K562 (cell line): ENCODE results near the gene ANKRD65. TPM values are rescaled to one million over a fixed set of nuclear protein-coding genes. Genes with fewer than 3 reads are reported as not detected.

Experiments
- ATAC-seq: fragments of 200-7000 bp; cut with Tn5 transposase; 3 replicates; pipeline ENCODE4 v1.9.1; 2020; ENCODE audit warnings: moderate library complexity
- BruUV-seq: library from RNA; stranded (reverse); fragments of 400-500 nt; replicated peaks from 2 replicates; lab custom pipeline; 2021; lab: Mats Ljungman, UMichigan
- CTCF ChIA-PET: fragments of 300-600 bp; formaldehyde crosslinking; extraction: SDS; loops from one replicate; lab custom pipeline; 2021; ENCODE audit warnings: low intra/inter-chr PET ratio; lab: Yijun Ruan, JAX
- POLR2A ChIA-PET: fragments of 300-600, 350-650 bp; sonication (Branson Sonifier 250); formaldehyde crosslinking; extraction: SDS; loops from one replicate; lab custom pipeline; 2021; ENCODE audit warnings: antibody characterized with exemption, inconsistent platforms; lab: Yijun Ruan, JAX
- DNase-seq, 4 experiments: peaks; one replicate each; pipeline versions ENCODE4 v3.0.0 to v3.0.0-alpha.2; 2011 to 2018; ENCODE audit warnings: low spot score in 3 of 4, mixed read lengths in 3 of 4; ENCODE audit errors: extremely low read depth in 1 of 4
- FAIRE-seq: peaks from 2 replicates; lab custom pipeline; 2011; peaks lifted over from hg19 to GRCh38; lab: Jason Lieb, UNC
- H2AFZ ChIP-seq: 2 replicates; pipeline ENCODE4 v1.6.0; 2011; ENCODE audit warnings: low read depth, low read length, control low read depth, inconsistent platforms
- H3K27ac ChIP-seq: fragments of 200-600 bp; 3 replicates; pipeline ENCODE4 v1.8.0; 2011; ENCODE audit warnings: low read depth, mild to moderate bottlenecking, control low read depth, inconsistent platforms, low read length, moderate library complexity, mixed read lengths; ENCODE audit errors: extremely low read depth
- H3K27me3 ChIP-seq, 2 experiments: fragments of 300-600 bp in 1 of 2; 2 replicates in 1 of 2; 3 replicates in 1 of 2; pipeline versions ENCODE4 v1.6.0 to v1.8.0; 2011; ENCODE audit warnings: inconsistent platforms in 2 of 2, low read length in 2 of 2, mild to moderate bottlenecking in 1 of 2, mixed read lengths in 1 of 2, moderate library complexity in 1 of 2; ENCODE audit not compliant: control insufficient read depth in 2 of 2, insufficient read depth in 2 of 2
- H3K36me3 ChIP-seq: fragments of 300-600 bp; 3 replicates; pipeline ENCODE4 v1.8.0; 2011; ENCODE audit warnings: mild to moderate bottlenecking, low read length, inconsistent platforms; ENCODE audit not compliant: control insufficient read depth, insufficient read depth
- H3K4me1 ChIP-seq, 2 experiments: fragments of 200-600 bp in 1 of 2; replicated peaks in 1 of 2; 2 replicates in 1 of 2; 3 replicates in 1 of 2; pipeline versions ENCODE4 v1.5.1 to v1.8.0; 2011; ENCODE audit warnings: inconsistent platforms in 2 of 2, low read length in 2 of 2, mild to moderate bottlenecking in 1 of 2, mixed read lengths in 1 of 2, moderate library complexity in 1 of 2; ENCODE audit not compliant: control insufficient read depth in 2 of 2, insufficient read depth in 2 of 2
- H3K4me2 ChIP-seq: 2 replicates; pipeline ENCODE4 v1.6.1; 2011; ENCODE audit warnings: low read length, control low read depth, inconsistent platforms, mixed read lengths; ENCODE audit not compliant: insufficient read depth
- H3K4me3 ChIP-seq: fragments of 200-600 bp; sonication (generic), shearing (Covaris generic); 2 replicates; pipeline ENCODE4 v1.5.1; 2016; ENCODE audit warnings: control low read depth, inconsistent platforms
- H3K79me2 ChIP-seq: fragments of 200-600 bp; 3 replicates; pipeline ENCODE4 v1.8.0; 2011; ENCODE audit warnings: low read length, inconsistent platforms; ENCODE audit not compliant: control insufficient read depth, insufficient read depth
- H3K9ac ChIP-seq, 2 experiments: 2 replicates each; pipeline versions ENCODE4 v1.6.0 to v1.6.1; 2011; ENCODE audit warnings: low read depth in 2 of 2, low read length in 2 of 2, control low read depth in 1 of 2, inconsistent platforms in 1 of 2, mild to moderate bottlenecking in 1 of 2, mixed read lengths in 1 of 2; ENCODE audit not compliant: insufficient read depth in 1 of 2
- H3K9me1 ChIP-seq: one replicate; pipeline ENCODE4 v1.6.0; 2011; ENCODE audit warnings: inconsistent platforms, mild to moderate bottlenecking, low read length, moderate library complexity; ENCODE audit not compliant: control insufficient read depth, insufficient read depth
- H3K9me3 ChIP-seq: replicated peaks from 2 replicates; pipeline ENCODE4 v1.5.1; 2011; ENCODE audit warnings: low read depth, low read length, inconsistent platforms; ENCODE audit not compliant: control insufficient read depth, insufficient read depth
- H4K20me1 ChIP-seq: replicated peaks from 2 replicates; pipeline ENCODE4 v1.6.1; 2011; ENCODE audit warnings: low read length, inconsistent platforms, mixed read lengths; ENCODE audit not compliant: control insufficient read depth, insufficient read depth
- CUX1 ChIP-seq: fragments of 200-800 bp; sonication (Bioruptor generic); IDR thresholded peaks from 2 replicates; pipeline ENCODE4 v1.6.1; 2016; ENCODE audit warnings: missing genetic modification characterization, missing compliant biosample characterization
- ELF4 ChIP-seq: fragments of 450-650 bp; formaldehyde crosslinking; IDR thresholded peaks from 2 replicates; pipeline ENCODE4 v1.4.0; 2022; ENCODE audit warnings: missing genetic modification characterization
- ETV6 ChIP-seq, 3 experiments: fragments of 150-350 bp in 1 of 3; sonication (generic) in 1 of 3; formaldehyde crosslinking in 1 of 3; IDR thresholded peaks; 2 replicates each; pipeline versions ENCODE4 v1.6.1 to v1.8.0; 2014 to 2022; ENCODE audit warnings: borderline replicate concordance in 2 of 3, low read depth in 2 of 3, antibody characterized with exemption in 1 of 3, low read length in 1 of 3, mild to moderate bottlenecking in 1 of 3, missing genetic modification reagents in 1 of 3
- HDGF ChIP-seq: fragments of 450-650 bp; IDR thresholded peaks from 2 replicates; pipeline ENCODE4 v1.6.1; 2016
- KLF10 ChIP-seq: fragments of 250-450 bp; sonication (Bioruptor Pico); IDR thresholded peaks from 2 replicates; pipeline ENCODE4 v1.6.1; 2021; ENCODE audit warnings: matching md5 sums
- PHF8 ChIP-seq: fragments of 200-600 bp; sonication (generic); IDR thresholded peaks from 2 replicates; pipeline ENCODE4 v1.6.1; 2012; ENCODE audit warnings: mixed run types, mild to moderate bottlenecking, inconsistent platforms, low read length, moderate library complexity, borderline replicate concordance
- PRDM10 ChIP-seq: fragments of 450-650 bp; IDR thresholded peaks from 2 replicates; pipeline ENCODE4 v1.6.1; 2018; ENCODE audit not compliant: partially characterized antibody
- ZEB2 ChIP-seq: fragments of 450-650 bp; IDR thresholded peaks from 2 replicates; pipeline ENCODE4 v1.6.1; 2016
- ZNF124 ChIP-seq: sonication (generic); formaldehyde crosslinking; IDR thresholded peaks from 2 replicates; pipeline ENCODE4 v1.8.1; 2022; ENCODE audit warnings: missing genetic modification reagents
- WGBS: fragments of 100-300 bp; shearing (Covaris generic); methylation state at CpG from one replicate; pipeline ENCODE4 v1.1.6; 2016; ENCODE audit warnings: low coverage, mixed read lengths; ENCODE audit not compliant: insufficient coverage; ENCODE audit errors: missing lambda C conversion rate; 5-methylcytosine and 5-hydroxymethylcytosine counted together
- in situ Hi-C: fragments of 300-500 bp; cut with MboI; formaldehyde crosslinking; loops from 4 replicates; pipeline ENCODE4 v1.15.0; 2018; ENCODE audit warnings: inconsistent platforms, mixed read lengths
- intact Hi-C: fragments of 100-400 bp; cut with micrococcal nuclease; formaldehyde crosslinking; loops from 2 replicates; pipeline ENCODE4 v1.14.2; 2022
- polyA plus RNA-seq, 8 experiments: library from polyadenylated mRNA; depleted of rRNA in 4 of 8; stranded (reverse) in 5 of 8; unstranded in 3 of 8; fragments of >200 nt; fragmentation: Nextera tagmentation in 2 of 8; fragmentation: Illumina TruSeq in 1 of 8; extraction: Ambion mirVana in 2 of 8; extraction: Trizol in 1 of 8; gene quantifications; 2 replicates each; pipeline versions ENCODE4 v1.2.1 to v1.2.3, GENCODE V29; 2011 to 2014; ENCODE audit warnings: inconsistent platforms in 1 of 8, missing spikeins in 1 of 8
- total RNA-seq, 7 experiments: library from RNA; depleted of rRNA in 6 of 7; stranded (reverse); fragments of >200 nt in 6 of 7; fragmentation: Illumina TruSeq in 2 of 7; extraction: Trizol in 2 of 7; gene quantifications; 2 replicates each; pipeline versions ENCODE4 v1.2.1 to v1.2.3, GENCODE V29; 2011 to 2021; ENCODE audit warnings: low replicate concordance in 1 of 7

The ANKRD65 gene
- total and polyA plus RNA-seq, 9 of the 15 experiments (the other 6 are each of a cell fraction or from before 2014, with no cell fraction given) = not detected

GRCh38 chr1:1430114-1430982 lies 9.3 kb upstream of the ANKRD65 start:
- no peaks in the 10 kb centered on the region for H3K27me3 ChIP-seq
- no peak overlapping the region for H2AFZ ChIP-seq
- H3K36me3 ChIP-seq = no peaks in the 10 kb centered on the region
- peak overlapping the region in 1 of 2 experiments; percentile 79; a peak in 2 of 4 replicates for H3K9ac ChIP-seq
- no peaks in the 10 kb centered on the region for H4K20me1 ChIP-seq
- ChIA-PET CTCF (no interaction called here), POLR2A (interaction anchor here (0.5 to 2.0 kb wide), 4 partner anchors 23 to 112 kb away, joined by 3 to 11 read pairs (median 4); partner anchors contain the start of gene MRPL20)
- FAIRE-seq (no peak), ATAC-seq (no peak), DNase-seq (peak in 1 of 4 experiments; percentile 28)
- no peaks in the 10 kb centered on the region for H3K9me1 ChIP-seq
- peaks cover 45 to 83% of the 10 kb centered on the region in 2 experiments for H3K4me1 ChIP-seq
- in situ Hi-C loops = no loop called here
- no peak overlapping the region for H3K4me3 ChIP-seq
- no peaks in the 10 kb centered on the region; the same call in 2 of the 3 replicates for H3K79me2 ChIP-seq
- H3K27ac ChIP-seq = no peak overlapping the region
- WGBS = 65% methylated on average over 16 of the region's 35 CpGs
- BruUV-seq = no TSS peak
- intact Hi-C loops = no loop called here
- H3K9me3 ChIP-seq = no peaks in the 10 kb centered on the region
- H3K4me2 ChIP-seq = no peak overlapping the region
- TF ChIP-seq HDGF (no peak), PHF8 (no peak), ZEB2 (no peak), ZNF124 (no peak), CUX1 (CRISPR knock-in tag) (no peak), ETV6 (IDR thresholded peaks at IDR 0.05; ENCODE audit: borderline replicate concordance in 1 of 2, low read depth in 2 of 2, low read length in 1 of 2) (no peak), ETV6 (CRISPR knock-in tag; IDR thresholded peaks at IDR 0.05; ENCODE audit: borderline replicate concordance) (no peak), PRDM10 (no peak), ELF4 (CRISPR knock-in tag) (no peak), KLF10 (CRISPR knock-in tag) (no peak)
